HFFc6 (cell line): Measurements from ENCODE around the gene SLC4A1. TPM values are rescaled to one million over a fixed set of nuclear protein-coding genes. Genes with fewer than 3 reads are reported as not detected.

ENCODE experiments used
- DNase-seq: peaks from one replicate; pipeline ENCODE4 v3.0.0-alpha.2; 2018
- H3K27ac Mint-ChIP-seq: 2 replicates; pipeline ENCODE4 v1.8.0; 2020; ENCODE audit warnings: mild to moderate bottlenecking, mixed read lengths
- H3K27me3 Mint-ChIP-seq: 2 replicates; pipeline ENCODE4 v1.8.0; 2021; ENCODE audit warnings: mild to moderate bottlenecking, moderate library complexity, mixed read lengths; ENCODE audit not compliant: insufficient read depth
- H3K36me3 Mint-ChIP-seq: 2 replicates; pipeline ENCODE4 v1.8.0; 2021; ENCODE audit warnings: low read depth, mixed read lengths
- H3K4me1 Mint-ChIP-seq: 2 replicates; pipeline ENCODE4 v1.8.0; 2020; ENCODE audit warnings: low read depth, mixed read lengths
- H3K4me3 Mint-ChIP-seq: 2 replicates; pipeline ENCODE4 v1.8.0; 2020; ENCODE audit warnings: mild to moderate bottlenecking, moderate library complexity, mixed read lengths
- H3K9me3 Mint-ChIP-seq: 2 replicates; pipeline ENCODE4 v1.8.0; 2020; ENCODE audit warnings: mild to moderate bottlenecking, mixed read lengths
- total RNA-seq, 6 experiments: library from RNA; stranded (reverse); fragmentation: NEBNext Ultra II Directional; extraction: Animal tissue kit (Norgen Biotek cat#: 25700); gene quantifications; 2 replicates in 1 of 6; 3 replicates in 5 of 6; pipeline ENCODE4 v1.2.3, GENCODE V29; 2021
- TF ChIP-seq, protein P1 (sequence below): fragments of 200-600 bp; sonication (generic); IDR thresholded peaks from 2 replicates; pipeline ENCODE4 v1.5.0; 2021; ENCODE audit warnings: antibody characterized with exemption, mild to moderate bottlenecking

The SLC4A1 gene
- total RNA-seq, 6 experiments from 2014 or later, result not detected

DNA sequence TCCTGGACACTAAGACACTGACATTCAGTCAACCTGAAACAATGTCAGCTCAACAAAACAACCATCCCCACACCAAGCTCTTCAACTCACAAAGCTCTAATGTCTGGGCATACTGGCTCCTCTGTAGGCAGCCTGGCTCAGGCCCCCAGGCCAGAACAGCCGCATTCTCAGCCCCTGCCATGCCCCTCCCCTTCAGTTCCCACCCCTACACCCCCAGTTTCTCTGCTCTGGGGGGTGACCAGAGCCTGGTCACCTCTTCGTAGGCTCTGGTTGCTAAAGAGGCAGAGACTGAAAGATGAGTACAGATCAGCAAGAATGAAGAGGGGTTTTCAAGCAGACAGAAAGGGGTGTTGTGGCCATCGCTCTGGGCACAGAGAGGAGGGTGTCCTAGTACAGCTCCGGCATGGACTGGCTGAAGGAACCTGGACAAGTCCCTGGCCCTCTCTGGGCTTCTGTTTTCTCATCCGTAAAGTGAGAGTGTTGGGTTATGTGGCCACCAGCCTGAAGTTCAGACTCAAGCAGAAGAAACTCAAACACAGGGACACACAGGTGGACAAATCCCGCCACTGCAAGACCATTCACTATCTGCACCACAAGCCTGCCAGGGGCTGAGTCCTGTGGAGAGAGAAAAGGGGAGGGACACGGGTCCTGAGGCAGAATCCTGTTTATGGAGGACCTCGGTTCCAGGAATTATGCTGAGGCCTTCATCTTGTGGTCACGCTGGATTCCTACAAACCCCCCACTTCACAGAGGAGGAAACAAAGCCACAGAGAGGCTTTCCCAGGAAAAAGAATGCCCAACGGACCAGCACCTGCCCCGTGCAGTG is 987 bp upstream of the SLC4A1 start:
- Mint-ChIP-seq H3K4me3 (no peak overlapping the region), H3K27ac (no peak overlapping the region), H3K9me3 (no peaks in the 10 kb centered on the region), H3K36me3 (no peaks in the 10 kb centered on the region), H3K27me3 (peaks cover 34% of the 10 kb centered on the region), H3K4me1 (no peaks in the 10 kb centered on the region)
- TF ChIP-seq, protein P1, sequence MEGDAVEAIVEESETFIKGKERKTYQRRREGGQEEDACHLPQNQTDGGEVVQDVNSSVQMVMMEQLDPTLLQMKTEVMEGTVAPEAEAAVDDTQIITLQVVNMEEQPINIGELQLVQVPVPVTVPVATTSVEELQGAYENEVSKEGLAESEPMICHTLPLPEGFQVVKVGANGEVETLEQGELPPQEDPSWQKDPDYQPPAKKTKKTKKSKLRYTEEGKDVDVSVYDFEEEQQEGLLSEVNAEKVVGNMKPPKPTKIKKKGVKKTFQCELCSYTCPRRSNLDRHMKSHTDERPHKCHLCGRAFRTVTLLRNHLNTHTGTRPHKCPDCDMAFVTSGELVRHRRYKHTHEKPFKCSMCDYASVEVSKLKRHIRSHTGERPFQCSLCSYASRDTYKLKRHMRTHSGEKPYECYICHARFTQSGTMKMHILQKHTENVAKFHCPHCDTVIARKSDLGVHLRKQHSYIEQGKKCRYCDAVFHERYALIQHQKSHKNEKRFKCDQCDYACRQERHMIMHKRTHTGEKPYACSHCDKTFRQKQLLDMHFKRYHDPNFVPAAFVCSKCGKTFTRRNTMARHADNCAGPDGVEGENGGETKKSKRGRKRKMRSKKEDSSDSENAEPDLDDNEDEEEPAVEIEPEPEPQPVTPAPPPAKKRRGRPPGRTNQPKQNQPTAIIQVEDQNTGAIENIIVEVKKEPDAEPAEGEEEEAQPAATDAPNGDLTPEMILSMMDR, result no peak
- no peak for DNase-seq

DNA sequence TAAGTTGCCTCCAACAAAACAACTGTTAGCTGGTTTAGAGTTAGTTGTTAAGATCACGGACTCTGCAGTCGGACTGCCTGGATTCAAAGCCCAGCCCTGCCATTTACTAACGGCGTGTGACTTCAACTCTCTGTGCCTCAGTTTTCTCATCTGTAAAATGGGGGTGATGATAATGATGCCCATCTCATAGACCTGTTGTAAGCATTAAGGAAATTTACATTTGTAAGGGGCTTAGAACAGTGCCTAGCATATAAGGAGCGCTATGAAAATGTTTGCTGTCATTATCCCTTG is 825 bp downstream of the SLC4A1 start:
- peaks cover 33% of the 10 kb centered on the region for H3K27me3 Mint-ChIP-seq

DNA sequence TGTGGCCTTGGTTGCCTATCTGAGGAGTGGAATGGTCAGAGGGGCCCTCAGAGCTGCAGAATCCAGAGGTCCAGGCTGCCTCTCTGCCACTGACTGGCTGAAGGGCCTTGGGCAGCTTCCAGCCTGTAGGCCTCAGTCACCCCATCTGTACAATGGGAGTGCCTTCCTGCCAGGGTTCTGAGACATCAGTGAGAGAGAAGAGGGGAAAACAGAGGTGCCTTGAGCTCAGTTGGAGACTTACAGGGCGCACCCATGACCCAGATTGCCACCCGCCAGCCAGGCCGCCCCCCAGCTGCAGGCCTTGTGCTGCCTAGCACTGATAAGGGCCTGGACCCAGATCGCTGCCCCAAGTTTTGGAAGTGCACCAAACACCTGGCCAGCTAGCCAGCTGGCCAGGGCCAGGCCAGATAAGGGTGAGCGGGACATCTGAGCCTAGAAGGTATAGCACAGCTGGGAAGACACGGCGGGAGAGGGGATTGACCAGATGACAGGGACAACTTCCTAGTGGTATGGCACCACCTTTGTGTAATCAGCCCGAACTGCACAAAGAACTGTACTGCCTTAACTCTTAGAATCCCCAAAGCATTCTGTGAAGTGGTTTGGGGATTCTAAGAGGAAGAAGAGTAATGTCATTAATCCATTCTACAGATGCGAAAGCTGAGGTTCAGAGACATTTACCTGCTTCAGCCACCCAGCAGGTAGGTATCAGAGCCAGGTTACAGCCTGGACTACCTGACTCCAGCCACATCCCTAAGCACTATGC is 1.4 kb downstream of the SLC4A1 start:
- Mint-ChIP-seq H3K27me3 (peaks cover 30% of the 10 kb centered on the region), H3K9me3 (no peaks in the 10 kb centered on the region), H3K4me3 (no peak overlapping the region), H3K27ac (no peak overlapping the region), H3K36me3 (no peaks in the 10 kb centered on the region), H3K4me1 (no peaks in the 10 kb centered on the region)
- DNase-seq, result no peak
- TF ChIP-seq, protein P1, result no peak

More for the DNA sequence above, 825 bp downstream of the SLC4A1 start:
- Mint-ChIP-seq H3K36me3 (no peaks in the 10 kb centered on the region), H3K4me1 (no peaks in the 10 kb centered on the region), H3K4me3 (no peak overlapping the region), H3K9me3 (no peaks in the 10 kb centered on the region), H3K27ac (no peak overlapping the region)
- no peak for DNase-seq
- TF ChIP-seq, protein P1, result no peak

DNA sequence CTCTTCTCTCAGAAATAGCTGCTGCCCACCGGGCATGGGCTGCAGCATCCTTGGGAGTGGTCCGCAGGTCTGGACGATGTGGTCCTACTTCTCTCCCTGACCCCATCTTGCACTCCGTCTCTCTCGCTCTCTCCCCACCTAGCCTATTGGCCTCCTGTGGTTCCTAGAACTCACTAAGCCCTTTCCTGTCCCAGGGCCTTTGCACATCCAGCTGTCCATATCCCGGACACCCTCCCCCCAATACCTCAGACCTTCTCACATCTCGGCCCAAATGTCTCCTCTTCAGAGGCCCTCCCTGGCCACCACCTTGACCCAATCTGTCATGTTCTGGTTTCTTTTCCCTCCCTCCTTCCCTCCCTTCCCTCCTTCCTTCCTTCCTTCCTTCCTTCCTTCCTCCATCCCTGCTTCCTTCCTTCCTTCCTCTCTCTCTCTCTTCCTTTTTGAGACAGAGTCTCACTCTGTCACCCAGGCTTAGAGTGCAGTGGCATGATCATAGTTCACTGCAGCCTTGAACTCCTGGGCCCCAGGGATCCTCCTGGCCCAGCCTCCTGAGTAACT is 4.5 kb downstream of the SLC4A1 start:
- H3K27me3 Mint-ChIP-seq, result peaks cover 23% of the 10 kb centered on the region
- TF ChIP-seq, protein P1, result no peak
- no peaks in the 10 kb centered on the region for H3K9me3 Mint-ChIP-seq
- H3K27ac Mint-ChIP-seq, result no peak overlapping the region
- DNase-seq, result no peak
- no peaks in the 10 kb centered on the region for H3K36me3 Mint-ChIP-seq
- H3K4me3 Mint-ChIP-seq, result no peak overlapping the region
- no peaks in the 10 kb centered on the region for H3K4me1 Mint-ChIP-seq

DNA sequence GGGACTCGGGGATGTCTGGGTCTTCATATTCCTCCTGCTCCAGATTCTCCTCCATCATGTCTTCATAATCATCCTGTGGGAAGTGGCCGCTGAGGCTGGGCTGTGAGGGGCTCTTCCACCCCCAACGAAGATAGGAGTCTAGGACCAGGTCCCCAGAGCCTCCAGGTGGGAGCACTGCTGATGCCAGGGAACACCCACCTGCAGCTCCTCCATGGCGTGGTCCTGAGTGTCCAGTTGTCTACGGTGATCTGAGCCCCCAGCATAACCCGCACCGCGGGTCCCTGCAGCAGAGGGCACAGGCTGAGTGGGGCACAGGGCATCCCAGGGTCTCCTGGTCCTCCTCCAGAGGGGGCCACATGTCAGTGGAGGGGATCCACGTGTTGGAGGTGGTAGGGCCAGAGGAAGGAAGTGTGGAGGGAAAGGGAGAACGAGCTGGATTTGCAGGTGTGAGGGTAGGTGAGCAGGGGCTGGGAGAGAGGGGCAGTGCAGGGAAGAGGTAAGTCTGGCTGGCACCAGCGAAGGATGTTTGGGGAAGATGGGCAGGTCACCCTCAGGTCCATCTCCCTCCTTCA is 5.2 kb downstream of the SLC4A1 start:
- no peak overlapping the region for H3K4me3 Mint-ChIP-seq
- DNase-seq, result no peak
- no peak overlapping the region for H3K27ac Mint-ChIP-seq
- no peaks in the 10 kb centered on the region for H3K9me3 Mint-ChIP-seq
- TF ChIP-seq, protein P1, result no peak
- H3K27me3 Mint-ChIP-seq, result peaks cover 22% of the 10 kb centered on the region
- H3K4me1 Mint-ChIP-seq, result no peaks in the 10 kb centered on the region
- no peaks in the 10 kb centered on the region for H3K36me3 Mint-ChIP-seq
